Sigmoid colon (tissue), 7 donors: ENCODE measurements around the gene RRBP1. TPM values are rescaled to one million over a fixed set of nuclear protein-coding genes. Genes with fewer than 3 reads are reported as not detected.

Source experiments
- DNase-seq: peaks from one replicate; pipeline ENCODE4 v3.0.0-alpha.2; 2019
- H3K27ac ChIP-seq, 4 donors: fragments of 200-600 bp; sonication (generic); one replicate each; pipeline ENCODE4 v1.5.1; 2016 to 2019; ENCODE audit warnings: mild to moderate bottlenecking in 1 of 4
- H3K27me3 ChIP-seq, 3 donors: fragments of 200-600 bp; sonication (generic); one replicate each; pipeline ENCODE4 v1.5.1; 2019; ENCODE audit warnings: mild to moderate bottlenecking in 1 of 3
- H3K36me3 ChIP-seq, 4 donors: fragments of 200-600 bp; sonication (generic); one replicate each; pipeline ENCODE4 v1.5.1; 2016 to 2019
- H3K4me1 ChIP-seq, 4 donors: fragments of 200-600 bp; sonication (generic); one replicate each; pipeline ENCODE4 v1.5.1; 2017 to 2019
- H3K4me3 ChIP-seq, 4 donors: fragments of 200-600 bp; sonication (generic); one replicate each; pipeline ENCODE4 v1.5.1; 2017 to 2019; ENCODE audit warnings: mild to moderate bottlenecking in 2 of 4, moderate library complexity in 1 of 4
- H3K9me3 ChIP-seq, 4 donors: fragments of 200-600 bp in 3 of 4; sonication (generic) in 3 of 4; one replicate each; pipeline versions ENCODE4 v1.5.1 to v1.6.1; 2013 to 2019
- CTCF ChIP-seq, 4 experiments: fragments of 450-650 bp in 3 of 4; fragments of 200-600 bp in 1 of 4; IDR thresholded peaks; one replicate each; pipeline ENCODE4 v1.5.1; 2016 to 2019; ENCODE audit warnings: antibody characterized with exemption in 4 of 4, mild to moderate bottlenecking in 3 of 4, moderate library complexity in 2 of 4
- EP300 ChIP-seq, 4 donors: sonication (generic); formaldehyde crosslinking; IDR thresholded peaks; one replicate each; pipeline ENCODE4 v1.6.1; 2017; ENCODE audit warnings: antibody characterized with exemption in 4 of 4
- POLR2A ChIP-seq, 2 donors: fragments of 450-650 bp; IDR thresholded peaks; one replicate each; pipeline ENCODE4 v1.6.1; 2016; ENCODE audit warnings: antibody characterized with exemption in 2 of 2, mild to moderate bottlenecking in 2 of 2, moderate library complexity in 2 of 2
- POLR2AphosphoS5 ChIP-seq, 4 donors: sonication (generic); formaldehyde crosslinking; IDR thresholded peaks; one replicate each; pipeline ENCODE4 v1.6.1; 2017; ENCODE audit warnings: antibody characterized with exemption in 4 of 4
- WGBS, 2 donors: extraction: QIAGEN DNeasy Blood & Tissue Kit; methylation state at CpG; one replicate each; pipeline ENCODE4 v1.1.7; 2013; 5-methylcytosine and 5-hydroxymethylcytosine counted together
- intact Hi-C: fragments of 100-400 bp; cut with DNase I; formaldehyde crosslinking; loops from one replicate; pipeline ENCODE4 v1.15.1; 2023
- polyA plus RNA-seq, 3 donors: library from polyadenylated mRNA; stranded (reverse); fragments of 200-250 nt; gene quantifications; one replicate each; pipeline ENCODE4 v1.2.3, GENCODE V29; 2013
- total RNA-seq, 4 donors: library from RNA; depleted of rRNA; stranded (reverse); fragments of >200 nt; gene quantifications; one replicate each; pipeline ENCODE4 v1.1.0, GENCODE V29; 2016
- donor health status: healthy with polysubstance abuse.
- donor health status: Bipolar disorder and iron deficiency.
- donor health status: healthy.

Gene RRBP1
- total and polyA plus RNA-seq, 7 donors, result 24.6 to 245 (median 35.3) TPM

- Histone ChIP-seq H3K9me3 (no peaks in the 10 kb centered on the region), H3K36me3 (peaks cover 13 to 77% (median 37%) of the 10 kb centered on the region in 4 donors), H3K27ac (no peak overlapping the region), H3K4me3 (no peak overlapping the region), H3K4me1 (peaks cover 0 to 28% (median 27%) of the 10 kb centered on the region in 4 donors), H3K27me3 (no peaks in the 10 kb centered on the region)
- TF ChIP-seq POLR2A (IDR thresholded peaks at IDR 0.05) (no peak), POLR2AphosphoS5 (IDR thresholded peaks at IDR 0.05) (no peak), CTCF (IDR thresholded peaks at IDR 0.05) (no peak), EP300 (IDR thresholded peaks at IDR 0.05) (no peak)
- WGBS, 2 donors, result 82 to 88% methylated on average over 29 of the region's 29 CpGs
- peak; percentile 61 for DNase-seq
- intact Hi-C loops, result no loop called here
Measured at GRCh38 chr20:17619351-17620093, 62.5 kb downstream of the RRBP1 start.

- Histone ChIP-seq H3K4me1 (peaks cover 0 to 37% (median 36%) of the 10 kb centered on the region in 4 donors), H3K27ac (no peak overlapping the region), H3K27me3 (no peaks in the 10 kb centered on the region), H3K9me3 (no peaks in the 10 kb centered on the region), H3K36me3 (peaks cover 13 to 69% (median 29%) of the 10 kb centered on the region in 4 donors), H3K4me3 (no peak overlapping the region)
- 95 to 96% methylated on average over 10 of the region's 10 CpGs for WGBS, 2 donors
- no peak for DNase-seq
- intact Hi-C loops, result no loop called here
- no peak for TF ChIP-seq EP300 (IDR thresholded peaks at IDR 0.05)
- TF ChIP-seq POLR2AphosphoS5 (IDR thresholded peaks at IDR 0.05), result no peak
- no peak for TF ChIP-seq POLR2A (IDR thresholded peaks at IDR 0.05)
- TF ChIP-seq CTCF (IDR thresholded peaks at IDR 0.05), result no peak
Measured at GRCh38 chr20:17618673-17619013, 63.4 kb downstream of the RRBP1 start.

GRCh38 chr20:17617868-17618672, 64.0 kb downstream of the RRBP1 start:
- 89 to 93% methylated on average over 20 of the region's 20 CpGs for WGBS, 2 donors
- Histone ChIP-seq H3K4me3 (no peak overlapping the region), H3K4me1 (peaks cover 0 to 43% (median 41%) of the 10 kb centered on the region in 4 donors), H3K27me3 (no peaks in the 10 kb centered on the region), H3K27ac (no peak overlapping the region), H3K36me3 (peaks cover 13 to 63% (median 25%) of the 10 kb centered on the region in 4 donors), H3K9me3 (no peaks in the 10 kb centered on the region)
- intact Hi-C loops, result loop anchor here (1.0 kb wide), 2 partner anchors 81 to 113 kb away; no protein-coding TSS in a partner anchor
- TF ChIP-seq POLR2A (IDR thresholded peaks at IDR 0.05) (no peak), POLR2AphosphoS5 (IDR thresholded peaks at IDR 0.05) (no peak), CTCF (IDR thresholded peaks at IDR 0.05) (no peak), EP300 (IDR thresholded peaks at IDR 0.05) (no peak)
- peak; percentile 72 for DNase-seq

GRCh38 chr20:17617212-17617867, 64.7 kb downstream of the RRBP1 start:
- 80 to 81% methylated on average over 15 of the region's 15 CpGs for WGBS, 2 donors
- intact Hi-C loops, result loop anchor here (1.0 kb wide), 2 partner anchors 80 to 112 kb away; no protein-coding TSS in a partner anchor
- TF ChIP-seq CTCF (IDR thresholded peaks at IDR 0.05), result peak; percentile 75 to 97 (median 89)
- no peak for TF ChIP-seq POLR2AphosphoS5 (IDR thresholded peaks at IDR 0.05)
- Histone ChIP-seq H3K36me3 (peaks cover 13 to 56% (median 20%) of the 10 kb centered on the region in 4 donors), H3K4me3 (no peak overlapping the region), H3K9me3 (no peaks in the 10 kb centered on the region), H3K4me1 (peaks cover 0 to 50% (median 49%) of the 10 kb centered on the region in 4 donors), H3K27ac (peak overlapping the region in 2 of 4 donors; percentile 25 to 99), H3K27me3 (no peaks in the 10 kb centered on the region)
- DNase-seq, result peak; percentile 87
